Measurements from ENCODE around the gene GRK6.

The GRK6 gene

DNA sequence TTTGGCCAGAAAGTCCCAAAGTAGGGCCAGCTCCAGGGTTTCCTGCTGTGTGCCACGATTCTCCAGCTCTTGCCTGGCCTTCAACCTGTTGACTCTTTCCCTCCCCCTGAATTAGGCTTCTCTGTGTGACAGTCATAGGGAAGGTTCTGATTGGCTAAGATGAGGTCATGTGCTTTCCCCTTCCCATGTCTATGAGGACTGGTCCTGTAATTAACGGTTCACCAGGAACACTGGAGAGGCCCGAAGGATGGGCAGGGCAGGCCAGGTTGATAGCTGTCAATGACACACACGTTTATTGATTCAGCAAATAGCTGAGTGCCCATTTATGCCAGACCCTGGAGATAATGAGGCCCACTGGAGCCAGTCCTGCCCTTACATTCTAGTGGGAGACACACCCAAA is 11.1 kb downstream of the GRK6 start:
- no peak overlapping the region for H3K4me3 ChIP-seq (ENCODE audit: low read length)
- TF ChIP-seq, protein P1, sequence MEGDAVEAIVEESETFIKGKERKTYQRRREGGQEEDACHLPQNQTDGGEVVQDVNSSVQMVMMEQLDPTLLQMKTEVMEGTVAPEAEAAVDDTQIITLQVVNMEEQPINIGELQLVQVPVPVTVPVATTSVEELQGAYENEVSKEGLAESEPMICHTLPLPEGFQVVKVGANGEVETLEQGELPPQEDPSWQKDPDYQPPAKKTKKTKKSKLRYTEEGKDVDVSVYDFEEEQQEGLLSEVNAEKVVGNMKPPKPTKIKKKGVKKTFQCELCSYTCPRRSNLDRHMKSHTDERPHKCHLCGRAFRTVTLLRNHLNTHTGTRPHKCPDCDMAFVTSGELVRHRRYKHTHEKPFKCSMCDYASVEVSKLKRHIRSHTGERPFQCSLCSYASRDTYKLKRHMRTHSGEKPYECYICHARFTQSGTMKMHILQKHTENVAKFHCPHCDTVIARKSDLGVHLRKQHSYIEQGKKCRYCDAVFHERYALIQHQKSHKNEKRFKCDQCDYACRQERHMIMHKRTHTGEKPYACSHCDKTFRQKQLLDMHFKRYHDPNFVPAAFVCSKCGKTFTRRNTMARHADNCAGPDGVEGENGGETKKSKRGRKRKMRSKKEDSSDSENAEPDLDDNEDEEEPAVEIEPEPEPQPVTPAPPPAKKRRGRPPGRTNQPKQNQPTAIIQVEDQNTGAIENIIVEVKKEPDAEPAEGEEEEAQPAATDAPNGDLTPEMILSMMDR (conservative IDR thresholded peaks at IDR 0.05; ENCODE audit: low read depth, low read length) = no peak
- no peak for DNase-seq (ENCODE audit: low read depth)

DNA sequence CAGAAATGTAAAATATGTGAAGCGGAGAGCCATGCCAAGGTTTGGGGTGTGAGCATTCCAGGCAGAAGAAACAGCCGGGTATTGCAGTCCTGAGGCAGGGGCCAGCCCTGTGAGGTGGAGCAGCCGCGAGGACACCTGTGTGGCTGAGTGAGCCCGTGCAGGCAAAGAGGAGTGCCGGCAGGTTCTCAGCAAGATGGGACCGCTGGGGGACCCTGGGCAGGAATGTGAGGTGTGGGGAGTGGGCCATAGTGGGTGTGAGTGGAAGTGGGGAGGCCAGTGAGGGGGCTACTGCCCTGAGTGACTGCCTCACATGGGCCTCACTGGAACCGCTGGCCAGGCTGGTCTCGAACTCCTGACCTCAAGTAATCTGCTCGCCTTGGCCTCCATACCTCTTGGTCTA is 12.0 kb downstream of the GRK6 start:
- H3K4me3 ChIP-seq (ENCODE audit: low read length) = no peak overlapping the region
- no peak for DNase-seq (ENCODE audit: low read depth)
- TF ChIP-seq, protein P1 (conservative IDR thresholded peaks at IDR 0.05; ENCODE audit: low read depth, low read length) = no peak

DNA sequence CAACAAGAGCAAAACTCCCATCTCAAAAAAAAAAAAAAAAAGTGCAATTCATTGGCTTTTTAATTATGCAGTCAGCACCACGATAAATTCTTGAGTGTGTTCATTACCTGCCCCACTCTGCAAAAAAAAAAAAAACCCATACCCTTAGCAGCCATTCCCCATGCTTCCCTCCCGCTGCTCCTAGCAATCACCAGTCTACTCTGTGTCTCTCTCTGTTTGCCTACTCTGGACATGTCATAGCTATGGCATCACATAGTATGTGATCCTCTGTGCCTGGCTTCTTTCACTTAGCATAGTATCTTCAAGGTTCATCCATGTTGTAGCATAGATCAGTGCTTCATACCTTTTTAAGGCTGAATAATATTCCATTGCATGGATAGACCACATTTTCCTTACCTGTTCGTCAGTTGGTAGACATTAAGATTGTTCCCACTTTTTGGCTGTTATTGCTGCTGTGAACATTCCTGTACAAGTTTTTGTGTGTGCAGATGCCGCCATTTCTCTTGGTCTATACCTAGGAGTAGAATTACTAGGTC is 13.1 kb downstream of the GRK6 start:
- TF ChIP-seq, protein P1 (conservative IDR thresholded peaks at IDR 0.05; ENCODE audit: low read depth, low read length) = no peak
- H3K4me3 ChIP-seq (ENCODE audit: low read length) = no peak overlapping the region

DNA sequence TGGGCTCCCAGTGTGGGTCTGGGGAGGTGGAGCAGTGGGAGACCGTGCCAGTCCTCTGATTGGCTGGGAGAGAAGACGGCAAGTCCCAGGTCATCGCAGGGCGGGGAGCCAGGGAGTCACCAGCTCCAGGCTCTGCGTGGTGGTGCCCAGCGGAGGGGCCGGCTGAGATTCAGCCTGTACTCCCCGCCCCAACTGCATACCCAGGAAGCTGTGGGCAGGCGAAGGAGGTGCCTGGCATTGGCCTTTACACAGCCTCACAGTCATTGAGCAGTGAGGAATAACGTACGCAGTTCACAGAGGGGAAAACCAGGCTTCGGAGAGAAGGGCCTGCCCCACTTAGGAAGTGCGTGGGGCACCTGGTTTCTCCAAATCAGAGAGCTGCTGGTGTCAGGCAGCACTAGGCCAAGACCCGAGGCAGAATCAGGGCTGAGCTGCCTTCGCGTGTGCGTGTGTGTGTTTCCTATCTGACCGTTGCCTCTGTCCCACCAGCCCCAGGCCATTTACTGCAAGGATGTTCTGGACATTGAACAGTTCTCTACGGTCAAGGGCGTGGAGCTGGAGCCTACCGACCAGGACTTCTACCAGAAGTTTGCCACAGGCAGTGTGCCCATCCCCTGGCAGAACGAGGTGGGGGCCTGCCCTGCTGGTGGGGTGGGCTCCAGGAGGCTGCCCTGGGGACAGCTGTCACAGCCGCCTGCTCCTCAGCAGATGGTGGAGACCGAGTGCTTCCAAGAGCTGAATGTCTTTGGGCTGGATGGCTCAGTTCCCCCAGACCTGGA is 13.9 kb downstream of the GRK6 start:
- no peak for DNase-seq (ENCODE audit: low read depth)
- no peak overlapping the region for H3K4me3 ChIP-seq (ENCODE audit: low read length)

More for the DNA sequence above, 13.1 kb downstream of the GRK6 start:
- no peak for DNase-seq (ENCODE audit: low read depth)

DNA sequence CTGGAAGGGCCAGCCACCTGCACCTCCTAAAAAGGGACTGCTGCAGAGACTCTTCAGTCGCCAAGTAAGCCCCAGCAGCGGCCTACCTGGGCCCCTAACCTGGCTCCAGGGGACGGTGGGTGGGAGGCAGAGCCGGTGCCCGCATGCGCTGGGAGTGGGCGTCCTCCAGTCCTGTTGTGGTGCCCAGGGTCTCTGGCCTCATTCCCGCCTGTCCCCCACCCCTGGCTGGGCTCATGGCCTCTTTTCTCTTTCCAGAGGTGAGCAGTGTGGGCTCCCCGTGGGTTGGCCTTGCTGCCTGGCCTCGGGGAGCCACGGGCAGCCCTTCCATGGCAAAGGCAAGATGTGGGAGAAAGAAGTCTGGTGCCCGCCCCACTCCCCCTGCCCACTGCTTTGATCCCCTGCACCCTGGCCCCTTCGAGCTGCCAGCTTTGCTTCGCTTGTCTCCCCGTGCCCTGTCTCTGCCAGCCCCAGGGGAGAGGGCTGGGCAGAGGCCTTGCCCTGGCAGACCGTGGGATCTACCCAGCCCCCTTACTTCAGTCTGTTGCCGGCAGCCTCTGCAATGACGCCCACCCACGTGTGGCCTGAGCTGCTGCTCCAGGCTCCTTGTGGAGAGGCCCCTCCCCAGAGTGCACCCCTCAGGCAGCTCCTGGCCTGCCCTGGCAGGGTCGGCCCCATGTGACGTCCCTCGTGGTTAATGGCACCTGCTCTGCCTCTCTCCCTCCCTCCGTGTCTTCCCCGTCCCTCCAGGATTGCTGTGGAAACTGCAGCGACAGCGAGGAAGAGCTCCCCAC is 14.7 kb downstream of the GRK6 start:
- H3K4me3 ChIP-seq (ENCODE audit: low read length) = no peak overlapping the region

More for the DNA sequence above, 13.9 kb downstream of the GRK6 start:
- TF ChIP-seq, protein P1 (conservative IDR thresholded peaks at IDR 0.05; ENCODE audit: low read depth, low read length) = no peak

DNA sequence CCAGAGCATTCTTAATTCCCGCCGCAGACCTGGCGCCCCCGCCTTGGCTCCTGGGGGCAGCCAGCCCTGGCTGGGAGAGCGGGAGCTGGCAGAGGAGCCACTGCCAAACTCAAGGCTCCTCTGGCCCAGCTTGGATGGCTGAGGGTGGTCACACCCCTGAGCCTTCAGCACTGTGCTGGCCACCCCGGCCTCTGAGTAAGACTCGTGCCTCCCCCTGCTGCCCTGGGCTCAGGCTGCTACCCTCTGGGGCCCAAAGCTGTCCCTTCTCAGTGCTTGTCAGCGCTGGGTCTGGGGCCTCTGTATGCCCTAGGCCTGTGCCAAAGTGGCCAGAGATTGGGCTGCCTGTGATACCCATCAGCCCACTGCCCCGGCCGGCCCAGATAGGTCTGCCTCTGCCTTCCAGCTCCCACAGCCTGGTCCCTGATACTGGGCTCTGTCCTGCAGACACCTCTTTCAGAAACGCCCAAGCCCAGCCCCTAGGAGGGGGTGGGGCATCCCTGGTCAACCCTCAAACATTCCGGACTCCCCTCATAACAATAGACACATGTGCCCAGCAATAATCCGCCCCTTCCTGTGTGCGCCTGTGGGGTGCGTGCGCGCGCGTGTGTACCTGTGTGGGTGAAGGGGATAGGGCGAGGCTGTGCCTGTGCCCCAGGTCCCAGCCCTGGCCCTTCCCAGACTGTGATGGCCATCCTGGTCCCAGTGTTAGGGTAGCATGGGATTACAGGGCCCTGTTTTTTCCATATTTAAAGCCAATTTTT is 15.8 kb downstream of the GRK6 start:
- TF ChIP-seq, protein P1 (conservative IDR thresholded peaks at IDR 0.05; ENCODE audit: low read depth, low read length) = no peak
- no peak for DNase-seq (ENCODE audit: low read depth)
- H3K4me3 ChIP-seq (ENCODE audit: low read length) = no peak overlapping the region

More for the DNA sequence above, 14.7 kb downstream of the GRK6 start:
- DNase-seq (ENCODE audit: low read depth) = no peak
- TF ChIP-seq, protein P1 (conservative IDR thresholded peaks at IDR 0.05; ENCODE audit: low read depth, low read length) = no peak

All from retinal pigment epithelial cell (primary cell).